GM18951 (cell line): ENCODE results near the gene NDUFS5.
"Not testable (repeated sequence)": the region's sequence is repeated elsewhere in the genome, so short reads cannot be mapped to it uniquely, and the experiment has no call there.

ENCODE experiments used
- POLR2A ChIP-seq: IDR thresholded peaks from 4 replicates; pipeline ENCODE4 v1.6.1; 2011; ENCODE audit warnings: mild to moderate bottlenecking; ENCODE audit not compliant: insufficient read length, insufficient read depth; ENCODE audit errors: extremely low read depth
- in situ Hi-C: fragments of 300-500 bp; cut with MboI; formaldehyde crosslinking; loops from one replicate; pipeline ENCODE4 v1.12.0; 2022; ENCODE audit warnings: low sequenced_read_pairs, mixed read lengths, inconsistent platforms; ENCODE audit not compliant: unreplicated experiment

The NDUFS5 gene

DNA sequence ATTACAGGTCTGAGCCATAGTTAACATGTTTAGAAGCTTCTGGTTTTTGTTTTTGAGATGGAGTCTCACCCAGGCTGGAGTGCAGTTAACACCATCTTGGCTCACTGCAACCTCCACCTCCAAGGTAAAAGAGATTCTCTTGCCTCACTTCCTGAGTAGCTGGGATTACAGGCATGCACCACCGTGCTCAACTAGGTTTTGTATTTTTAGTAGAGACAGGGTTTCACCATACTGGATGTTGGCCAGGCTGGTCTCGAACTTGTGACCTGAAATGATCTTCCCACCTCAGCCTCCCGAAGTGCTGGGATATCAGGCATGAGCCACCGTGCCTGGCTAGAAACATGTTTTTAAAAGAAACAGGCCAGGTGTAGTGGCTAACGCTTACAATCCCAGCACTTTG is 10.5 kb downstream of the NDUFS5 start:
- TF ChIP-seq POLR2A = no peak
- in situ Hi-C loops = no loop called here

DNA sequence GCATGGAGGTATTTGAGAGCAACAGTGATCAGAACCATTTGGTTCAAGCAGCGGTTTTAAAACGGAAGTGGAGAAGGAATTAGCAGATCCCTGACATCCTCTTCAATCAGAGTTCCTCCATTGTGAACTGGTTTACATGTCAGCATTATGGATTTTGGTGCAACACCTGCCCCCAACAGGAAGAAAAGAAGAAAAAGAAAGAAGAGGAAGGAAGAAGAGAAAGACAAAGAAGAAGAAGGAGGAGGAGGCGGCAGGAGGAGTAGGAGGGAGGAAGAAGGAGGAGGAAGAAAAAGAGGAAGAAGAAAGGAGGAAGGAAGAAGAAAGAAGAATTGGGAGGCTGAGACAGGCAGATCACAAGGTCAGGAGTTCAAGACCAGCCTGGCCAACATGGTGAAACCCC is 17.4 kb downstream of the NDUFS5 start:
- no peak for TF ChIP-seq POLR2A
- in situ Hi-C loops = no loop called here

DNA sequence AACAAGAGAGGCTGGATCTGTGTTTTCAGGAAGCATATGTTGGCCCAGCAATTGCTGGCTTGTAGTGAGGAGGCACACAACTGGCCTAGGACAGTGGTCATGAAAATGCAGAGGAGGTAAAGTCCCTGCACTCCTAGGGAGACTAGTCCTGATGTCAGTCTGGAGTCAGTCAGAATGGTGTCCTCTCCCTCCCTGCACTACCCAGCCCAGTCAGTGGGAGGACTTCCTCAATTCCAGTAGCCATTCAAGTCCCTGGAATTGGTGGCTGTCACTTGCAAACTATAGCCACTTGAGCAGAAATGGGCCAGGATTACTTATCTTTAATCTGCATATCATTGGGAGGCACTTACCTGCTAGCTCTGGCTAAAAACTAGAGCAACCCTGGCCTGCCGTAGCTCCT is 18.6 kb downstream of the NDUFS5 start:
- no peak for TF ChIP-seq POLR2A
- in situ Hi-C loops = no loop called here

DNA sequence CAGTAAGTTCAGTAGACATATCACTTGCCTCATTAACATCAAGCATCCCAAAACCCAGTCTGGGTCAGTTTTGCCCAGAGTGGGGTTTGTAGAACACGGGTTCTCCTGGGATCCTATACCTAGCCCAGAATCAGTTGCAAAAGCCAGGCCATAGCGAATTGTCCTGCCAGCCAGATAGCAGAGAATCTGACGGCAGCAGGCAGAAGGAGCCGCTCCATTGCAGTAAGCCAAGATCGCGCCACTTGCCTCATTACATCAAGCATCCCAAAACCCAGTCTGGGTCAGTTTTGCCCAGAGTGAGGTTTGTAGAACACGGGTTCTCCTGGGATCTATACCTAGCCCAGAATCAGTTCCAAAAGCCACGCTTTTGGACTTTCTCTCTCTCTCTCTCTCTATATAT is 19.1 kb downstream of the NDUFS5 start:
- TF ChIP-seq POLR2A = no peak
- in situ Hi-C loops = no loop called here

DNA sequence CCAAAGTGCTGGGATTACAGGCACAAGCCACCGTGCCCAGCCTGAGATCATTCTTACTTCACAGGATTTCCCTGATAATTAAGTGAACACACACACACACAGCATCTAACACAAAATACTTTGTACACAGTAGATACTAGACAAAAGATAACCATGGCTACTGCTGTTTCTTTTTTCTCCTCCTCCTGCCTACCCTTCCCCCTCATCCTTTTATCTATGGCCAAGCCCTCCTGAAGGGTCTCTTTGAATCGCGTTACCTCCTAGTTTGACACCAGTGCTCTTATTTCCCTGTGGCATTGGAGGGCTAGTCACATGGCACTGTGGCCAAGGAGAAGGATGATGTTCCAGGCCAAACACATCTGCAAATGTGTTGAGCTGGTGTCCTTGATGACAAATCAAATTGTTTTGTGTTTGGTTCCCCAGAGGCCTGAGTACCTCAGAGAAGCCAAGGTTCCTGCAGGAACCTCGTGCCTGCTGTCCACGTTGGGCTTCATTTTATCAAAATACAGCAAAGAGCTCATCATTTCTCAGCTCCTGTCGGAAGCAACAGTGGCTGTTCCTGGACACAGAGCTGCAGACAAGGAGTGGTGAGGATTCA is 20.6 kb downstream of the NDUFS5 start:
- no peak for TF ChIP-seq POLR2A
- in situ Hi-C loops = no loop called here

DNA sequence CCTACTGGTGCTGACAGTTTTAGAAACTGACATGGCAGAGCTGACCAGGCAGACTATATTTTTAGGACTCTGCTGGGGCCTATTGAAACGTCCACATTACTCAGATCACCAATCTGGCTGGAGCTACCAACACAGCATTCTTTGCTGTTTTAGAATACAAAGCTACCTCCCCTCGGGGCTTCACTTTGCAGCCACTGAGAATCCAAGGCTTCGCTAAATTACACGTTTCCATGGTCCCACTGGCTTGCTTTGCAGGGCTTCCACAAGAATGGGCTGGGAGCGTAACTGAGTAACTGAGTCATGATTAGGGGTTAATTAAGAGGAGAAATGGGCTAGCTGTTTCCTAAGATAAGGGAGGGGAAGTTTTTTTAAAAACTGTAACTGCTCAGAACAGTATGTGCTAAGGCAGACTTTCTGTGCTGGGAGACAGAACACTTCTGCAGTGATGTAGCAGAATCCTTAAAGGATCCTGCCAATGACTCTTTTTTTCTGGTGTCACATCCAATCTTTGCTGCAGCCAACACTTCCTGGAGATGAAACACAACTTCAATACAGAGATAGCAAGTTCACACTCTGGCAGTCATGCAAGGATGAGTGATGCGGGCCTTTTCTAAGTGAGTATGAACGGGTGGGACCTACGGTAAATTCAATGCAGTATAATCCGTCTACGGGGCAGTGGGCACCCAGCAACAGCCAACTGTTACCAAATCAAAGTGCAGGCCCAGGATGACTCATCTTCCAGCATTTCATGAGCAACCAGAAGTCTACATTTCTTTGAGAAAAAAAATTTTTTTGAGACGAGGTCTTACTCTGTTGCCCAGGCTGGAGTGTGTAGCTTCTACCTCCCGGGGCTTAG is 21.5 kb downstream of the NDUFS5 start:
- in situ Hi-C loops = no loop called here
- TF ChIP-seq POLR2A = no peak

DNA sequence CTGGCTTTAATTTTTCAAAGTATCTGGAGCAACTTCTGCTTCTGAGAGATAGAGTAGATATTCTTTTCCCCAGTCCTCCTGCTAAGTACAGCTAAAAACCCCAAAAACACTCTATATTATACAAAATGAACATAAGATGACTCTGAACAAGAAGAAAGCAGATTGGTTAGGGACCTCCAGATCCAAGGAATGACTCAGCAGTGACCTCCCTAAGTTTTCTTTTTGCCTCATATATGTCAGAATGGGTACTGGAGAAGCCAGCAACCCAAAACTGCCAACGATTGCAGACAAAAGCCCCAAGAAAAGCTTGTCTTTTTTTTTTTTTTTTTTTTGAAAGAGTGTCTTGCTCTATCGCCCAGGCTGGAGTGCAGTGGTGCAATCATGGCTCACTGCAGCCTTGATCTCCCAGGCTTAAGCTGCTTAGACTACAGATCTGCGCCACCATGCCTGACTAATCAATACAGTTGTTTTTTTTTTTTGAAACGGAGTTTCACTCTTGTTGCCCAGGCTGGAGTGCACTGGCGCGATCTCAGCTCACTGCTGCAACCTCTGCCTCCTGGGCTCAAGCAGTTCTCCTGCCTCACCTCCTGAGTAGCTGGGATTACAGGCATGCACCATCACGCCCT is 22.7 kb downstream of the NDUFS5 start:
- in situ Hi-C loops = no loop called here
- no peak for TF ChIP-seq POLR2A

DNA sequence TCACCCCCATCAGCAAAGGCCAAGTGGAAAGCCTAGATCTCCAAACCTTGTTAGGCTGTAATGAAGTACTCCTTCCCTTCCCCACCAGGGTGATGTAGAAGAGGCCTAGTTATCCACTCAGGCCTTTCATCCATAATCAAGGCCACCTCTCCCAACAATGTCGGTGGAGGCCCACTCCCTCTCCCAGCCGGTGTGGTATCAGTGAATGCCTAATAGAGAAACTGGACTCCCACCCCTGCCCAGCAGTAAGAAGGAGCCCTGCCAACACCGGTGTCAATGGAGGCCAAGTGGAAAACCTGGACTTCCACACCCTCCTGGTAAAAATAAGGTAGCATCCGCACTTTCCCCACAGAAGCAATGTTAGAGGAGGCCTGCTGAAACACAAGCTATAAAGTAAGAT is 23.9 kb downstream of the NDUFS5 start:
- in situ Hi-C loops = no loop called here
- TF ChIP-seq POLR2A = no peak

DNA sequence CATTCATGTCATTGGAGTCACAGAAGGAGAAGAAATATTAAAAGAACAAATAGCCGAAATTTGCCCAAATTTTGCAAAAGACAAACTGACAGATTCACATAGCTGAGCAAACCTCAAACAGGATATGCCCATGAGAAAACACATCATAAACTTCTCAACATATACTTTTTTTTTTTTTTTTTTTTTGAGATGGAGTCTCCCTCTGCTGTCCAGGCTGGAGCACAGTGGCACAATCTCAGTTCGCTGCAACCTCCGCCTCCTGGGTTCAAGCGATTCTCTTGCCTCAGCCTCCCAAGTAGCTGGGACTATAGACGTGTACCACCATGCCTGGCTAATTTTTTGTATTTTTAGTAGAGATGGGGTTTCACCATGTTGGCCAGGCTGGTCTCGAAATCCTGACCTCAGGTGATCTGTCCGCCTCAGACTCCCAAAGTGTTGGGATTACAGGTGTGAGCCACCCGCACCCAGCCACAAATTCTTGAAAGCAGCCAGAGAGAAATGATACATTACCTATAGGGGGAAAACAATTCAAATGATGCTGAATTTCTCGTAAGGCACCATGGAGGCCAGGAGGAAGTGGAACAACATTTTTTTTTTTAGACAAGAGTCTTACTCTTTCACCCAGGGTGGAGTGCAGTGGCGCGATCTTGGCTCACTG is 25.2 kb downstream of the NDUFS5 start:
- in situ Hi-C loops = not testable (repeated sequence)

DNA sequence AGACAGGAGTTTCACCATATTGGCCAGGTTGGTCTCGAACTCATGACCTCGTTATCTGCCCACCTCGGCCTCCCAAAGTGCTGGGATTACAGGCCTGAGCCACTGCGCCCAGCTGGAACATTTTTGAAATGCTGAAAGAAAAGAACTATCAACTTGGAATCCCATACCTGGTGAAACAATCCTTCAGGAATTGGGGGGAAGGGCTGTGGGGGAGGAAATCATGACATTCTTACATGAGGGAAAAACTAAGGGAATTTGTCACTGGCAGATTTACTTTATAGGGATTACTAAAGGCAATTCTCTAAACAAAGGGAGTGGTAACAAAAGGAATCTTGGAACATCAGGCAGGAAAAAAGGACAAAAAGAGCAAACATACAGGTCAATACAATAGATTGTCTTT is 25.8 kb downstream of the NDUFS5 start:
- in situ Hi-C loops = no loop called here
- no peak for TF ChIP-seq POLR2A

DNA sequence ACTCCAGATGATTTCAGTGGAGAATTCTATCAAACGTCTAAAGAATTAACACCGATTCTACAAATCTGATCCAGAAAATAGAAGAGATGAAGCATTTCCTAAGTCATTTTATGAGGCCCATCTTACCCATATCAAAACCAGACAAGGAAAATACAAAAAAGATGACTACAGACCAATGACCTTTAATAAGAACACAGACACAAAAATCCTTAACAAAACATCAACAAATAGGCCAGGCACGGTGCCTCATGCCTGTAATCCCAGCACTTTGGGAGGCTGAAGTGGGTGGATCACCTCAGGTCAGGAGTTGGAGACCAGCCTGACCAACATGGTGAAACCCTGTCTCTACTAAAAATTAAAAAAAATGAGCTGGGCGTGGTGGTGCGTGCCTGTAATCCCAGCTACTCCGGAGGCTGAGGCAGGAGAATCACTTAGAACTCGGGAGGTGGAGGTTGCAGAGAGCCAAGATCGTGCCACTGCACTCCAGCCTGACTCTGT is 29.1 kb downstream of the NDUFS5 start:
- in situ Hi-C loops = not testable (repeated sequence)

DNA sequence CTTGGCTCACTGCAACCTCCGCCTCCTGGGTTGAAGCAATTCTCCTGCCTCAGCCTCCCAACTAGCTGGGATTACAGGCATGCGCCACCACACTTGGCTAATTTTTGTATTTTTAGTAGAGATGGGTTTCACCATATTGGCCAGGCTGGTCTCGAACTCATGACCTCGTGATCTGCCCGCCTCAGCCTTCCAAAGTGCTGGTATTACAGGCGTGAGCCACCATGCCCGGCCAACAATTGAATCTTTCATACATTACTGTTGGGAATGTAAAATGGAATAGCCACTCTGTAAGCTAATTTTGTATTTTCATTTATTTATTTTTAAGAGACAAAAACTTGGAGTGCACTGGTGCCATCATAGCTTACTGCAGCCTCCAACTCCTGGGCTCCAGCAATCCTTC is 35.4 kb downstream of the NDUFS5 start:
- in situ Hi-C loops = not testable (repeated sequence)

DNA sequence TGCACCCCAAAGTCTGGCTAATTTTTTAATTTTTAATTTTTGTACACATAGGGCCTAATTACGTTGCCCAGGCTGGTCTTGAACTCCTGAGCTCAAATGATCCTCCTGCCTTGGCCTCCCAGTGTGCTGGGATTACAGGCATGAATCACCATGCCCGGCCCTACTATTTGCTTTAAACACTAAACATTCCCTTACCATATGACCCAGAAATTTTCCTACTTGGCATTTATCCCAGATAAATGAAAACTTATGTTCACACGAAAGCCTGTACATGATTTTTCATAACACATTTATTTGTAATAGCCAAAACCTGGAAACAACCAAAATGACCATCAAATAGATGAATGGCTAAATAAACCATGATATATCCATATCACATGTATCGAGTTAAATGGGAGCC is 35.8 kb downstream of the NDUFS5 start:
- in situ Hi-C loops = no loop called here
- no peak for TF ChIP-seq POLR2A

DNA sequence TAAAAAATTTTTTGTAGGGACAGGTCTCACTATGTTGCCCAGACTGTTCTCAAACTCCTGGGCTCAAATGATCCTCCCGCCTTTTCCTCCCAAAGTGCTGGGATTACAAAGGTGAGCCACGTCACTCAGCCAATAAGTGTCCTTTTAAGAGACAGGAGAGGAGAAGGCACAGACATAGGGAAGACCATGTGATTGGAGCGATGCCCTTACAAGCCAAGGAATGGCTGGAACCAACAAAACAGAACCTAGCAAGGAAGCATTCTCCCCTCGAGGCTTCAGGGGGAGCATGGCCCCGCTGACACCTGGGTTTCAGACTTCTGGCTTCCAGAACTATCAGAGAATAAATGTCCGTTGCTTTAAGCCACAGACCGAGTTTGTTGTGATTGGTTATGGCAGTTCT is 37.0 kb downstream of the NDUFS5 start:
- no peak for TF ChIP-seq POLR2A
- in situ Hi-C loops = no loop called here
